Caco-2 (cell line): Measurements from ENCODE around the gene FLT3LG. TPM values are rescaled to one million over a fixed set of nuclear protein-coding genes. Genes with fewer than 3 reads are reported as not detected.

Experiments used
- BruUV-seq: library from RNA; stranded (reverse); fragments of 400-500 nt; replicated peaks from 2 replicates; lab custom pipeline; 2021; lab: Mats Ljungman, UMichigan
- CTCF ChIA-PET: fragments of 300-600 bp; sonication (Branson Sonifier 250); formaldehyde crosslinking; loops from one replicate; lab custom pipeline; 2022; ENCODE audit warnings: antibody characterized with exemption; lab: Charles Lee
- POLR2A ChIA-PET: fragments of 300-600 bp; sonication (Branson Sonifier 250); formaldehyde crosslinking; loops from one replicate; lab custom pipeline; 2022; ENCODE audit warnings: antibody characterized with exemption; lab: Charles Lee
- DNase-seq, 2 experiments: peaks; one replicate each; pipeline versions ENCODE4 v3.0.0 to v3.0.0-alpha.2; 2020 to 2022
- H3K27me3 ChIP-seq: replicated peaks from 2 replicates; pipeline ENCODE4 v1.6.0; 2011; ENCODE audit warnings: low read length; ENCODE audit not compliant: control insufficient read depth, insufficient read depth
- H3K36me3 ChIP-seq: 2 replicates; pipeline ENCODE4 v1.5.1; 2011; ENCODE audit warnings: low read length; ENCODE audit not compliant: control insufficient read depth, insufficient read depth
- H3K4me1 ChIP-seq: fragments of 250-450 bp; sonication (Bioruptor Pico); 2 replicates; pipeline ENCODE4 v1.5.1; 2020; ENCODE audit warnings: mild to moderate bottlenecking
- H3K4me3 ChIP-seq: 2 replicates; pipeline ENCODE4 v1.5.1; 2011; ENCODE audit warnings: low read depth, mild to moderate bottlenecking, control low read depth, low read length
- H3K9me3 ChIP-seq: fragments of 250-450 bp; sonication (Bioruptor Pico); 2 replicates; pipeline ENCODE4 v1.5.1; 2020; ENCODE audit warnings: mild to moderate bottlenecking, moderate library complexity
- H3K27ac Mint-ChIP-seq: one replicate; pipeline ENCODE4 v1.8.0; 2022; ENCODE audit warnings: mixed read lengths; ENCODE audit not compliant: unreplicated experiment
- H3K27me3 Mint-ChIP-seq: one replicate; pipeline ENCODE4 v1.8.0; 2022; ENCODE audit warnings: mixed read lengths; ENCODE audit not compliant: insufficient read depth, unreplicated experiment
- H3K36me3 Mint-ChIP-seq: one replicate; pipeline ENCODE4 v1.8.0; 2022; ENCODE audit warnings: mild to moderate bottlenecking, mixed read lengths; ENCODE audit not compliant: insufficient read depth, unreplicated experiment
- H3K4me1 Mint-ChIP-seq: one replicate; pipeline ENCODE4 v1.8.0; 2022; ENCODE audit warnings: low read depth, mixed read lengths; ENCODE audit not compliant: unreplicated experiment
- H3K4me3 Mint-ChIP-seq: one replicate; pipeline ENCODE4 v1.8.0; 2022; ENCODE audit warnings: mild to moderate bottlenecking, moderate library complexity, mixed read lengths; ENCODE audit not compliant: unreplicated experiment
- H3K9me3 Mint-ChIP-seq: one replicate; pipeline ENCODE4 v1.8.0; 2022; ENCODE audit warnings: mixed read lengths; ENCODE audit not compliant: unreplicated experiment
- intact Hi-C: fragments of 100-400 bp; cut with micrococcal nuclease; formaldehyde crosslinking; loops from one replicate; pipeline ENCODE4 v1.10.0; 2022; ENCODE audit not compliant: unreplicated experiment
- total RNA-seq: library from RNA; stranded (reverse); gene quantifications from 2 replicates; pipeline ENCODE4 v1.2.3, GENCODE V29; 2022
- TF ChIP-seq, protein P1 (sequence below), 2 experiments: fragments of 200-600 bp in 1 of 2; IDR thresholded peaks; 1 replicate in 1 of 2; 2 replicates in 1 of 2; pipeline versions ENCODE4 v1.5.1 to v1.8.0; 2011 to 2022; ENCODE audit warnings: antibody characterized with exemption in 1 of 2, control low read depth in 1 of 2, inconsistent platforms in 1 of 2, low read depth in 1 of 2, low read length in 1 of 2, mild to moderate bottlenecking in 1 of 2, moderate library complexity in 1 of 2; ENCODE audit not compliant: insufficient read depth in 1 of 2, severe bottlenecking in 1 of 2, unreplicated experiment in 1 of 2

The FLT3LG gene
- total RNA-seq, 1 experiment from 2014 or later, result 2.1 TPM

DNA sequence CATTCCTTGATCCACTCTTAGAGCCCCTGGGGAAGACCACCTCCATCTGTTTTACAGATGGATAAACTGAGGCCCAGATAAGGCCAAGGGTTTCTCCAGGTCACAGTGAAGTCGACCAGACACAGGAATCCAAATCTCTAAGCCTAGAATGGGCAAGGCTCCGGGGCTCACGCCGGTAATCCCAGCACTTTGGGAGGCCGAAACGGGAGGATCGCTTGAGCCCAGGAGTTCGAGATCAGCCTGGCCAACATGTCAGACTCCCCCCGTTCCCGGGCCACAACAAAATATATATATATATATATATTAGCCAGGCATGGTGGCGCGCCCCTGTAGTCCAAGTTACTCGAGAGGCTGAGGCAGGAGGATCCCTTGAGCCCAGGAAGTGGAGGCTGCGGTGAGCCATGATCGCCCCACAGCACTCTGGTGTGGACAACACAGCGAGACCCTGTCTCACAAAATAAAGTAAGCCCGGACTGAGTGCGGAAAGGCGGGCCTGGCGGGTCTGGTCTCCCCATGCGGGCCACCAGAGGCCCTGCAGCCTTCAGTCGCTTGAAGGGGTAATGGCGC lies 12.8 kb downstream of the FLT3LG start:
- intact Hi-C loops, result loop anchor here (1.0 kb wide), 2 partner anchors 10 to 33 kb away; partner anchors contain the start of genes ALDH16A1 and RPS11
- Mint-ChIP-seq H3K4me3 (peak overlapping the region; percentile 97), H3K9me3 (no peaks in the 10 kb centered on the region), H3K4me1 (no peaks in the 10 kb centered on the region), H3K27ac (peak overlapping the region; percentile 99), H3K36me3 (peaks cover 50% of the 10 kb centered on the region), H3K27me3 (no peaks in the 10 kb centered on the region)
- H3K9me3 ChIP-seq, result no peaks in the 10 kb centered on the region
- no peak for DNase-seq
- peak overlapping the region; percentile 23 for H3K4me3 ChIP-seq
- ChIA-PET CTCF (no interaction called here), POLR2A (no interaction called here)
- no peaks in the 10 kb centered on the region for H3K27me3 ChIP-seq
- BruUV-seq, result no TSS peak
- H3K36me3 ChIP-seq, result peaks cover 8% of the 10 kb centered on the region
- TF ChIP-seq, protein P1, sequence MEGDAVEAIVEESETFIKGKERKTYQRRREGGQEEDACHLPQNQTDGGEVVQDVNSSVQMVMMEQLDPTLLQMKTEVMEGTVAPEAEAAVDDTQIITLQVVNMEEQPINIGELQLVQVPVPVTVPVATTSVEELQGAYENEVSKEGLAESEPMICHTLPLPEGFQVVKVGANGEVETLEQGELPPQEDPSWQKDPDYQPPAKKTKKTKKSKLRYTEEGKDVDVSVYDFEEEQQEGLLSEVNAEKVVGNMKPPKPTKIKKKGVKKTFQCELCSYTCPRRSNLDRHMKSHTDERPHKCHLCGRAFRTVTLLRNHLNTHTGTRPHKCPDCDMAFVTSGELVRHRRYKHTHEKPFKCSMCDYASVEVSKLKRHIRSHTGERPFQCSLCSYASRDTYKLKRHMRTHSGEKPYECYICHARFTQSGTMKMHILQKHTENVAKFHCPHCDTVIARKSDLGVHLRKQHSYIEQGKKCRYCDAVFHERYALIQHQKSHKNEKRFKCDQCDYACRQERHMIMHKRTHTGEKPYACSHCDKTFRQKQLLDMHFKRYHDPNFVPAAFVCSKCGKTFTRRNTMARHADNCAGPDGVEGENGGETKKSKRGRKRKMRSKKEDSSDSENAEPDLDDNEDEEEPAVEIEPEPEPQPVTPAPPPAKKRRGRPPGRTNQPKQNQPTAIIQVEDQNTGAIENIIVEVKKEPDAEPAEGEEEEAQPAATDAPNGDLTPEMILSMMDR (IDR thresholded peaks at IDR 0.05; ENCODE audit: insufficient read depth in 1 of 2, low read depth in 1 of 2, low read length in 1 of 2, severe bottlenecking in 1 of 2, unreplicated experiment in 1 of 2), result peak in 1 of 2 experiments; percentile 28
- peaks cover 13% of the 10 kb centered on the region; the same call in 1 of the 2 replicates for H3K4me1 ChIP-seq

DNA sequence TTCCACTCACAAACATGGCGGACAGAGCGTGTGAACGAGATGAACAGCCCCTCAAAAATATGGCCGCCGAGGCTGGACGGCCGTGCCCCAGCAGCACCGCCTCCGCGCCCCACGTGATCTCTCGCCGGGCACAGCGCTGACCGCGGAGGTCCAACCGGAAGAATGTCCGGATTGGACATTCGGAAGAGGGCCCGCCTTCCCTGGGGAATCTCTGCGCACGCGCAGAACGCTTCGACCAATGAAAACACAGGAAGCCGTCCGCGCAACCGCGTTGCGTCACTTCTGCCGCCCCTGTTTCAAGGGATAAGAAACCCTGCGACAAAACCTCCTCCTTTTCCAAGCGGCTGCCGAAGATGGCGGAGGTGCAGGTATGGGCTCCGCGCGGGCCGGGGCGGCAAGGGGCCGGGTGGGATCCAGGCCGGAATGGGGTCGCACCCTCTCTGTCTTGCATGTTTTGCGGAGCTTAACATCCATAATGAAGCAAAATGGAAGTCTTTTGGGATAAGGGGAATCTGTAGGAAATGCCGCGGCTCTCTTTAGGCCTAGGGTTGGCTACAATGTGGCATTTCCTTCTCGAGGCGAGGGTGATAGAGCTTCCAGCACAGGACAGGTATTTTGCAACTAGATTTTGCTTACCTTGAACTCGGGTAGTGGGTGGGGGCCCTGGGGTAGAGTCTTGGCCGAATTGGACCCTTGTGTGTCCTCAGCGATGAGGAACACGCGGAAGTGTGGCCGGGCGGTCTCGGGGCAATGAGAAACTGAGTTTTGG lies 13.4 kb downstream of the FLT3LG start, which contains the start of gene RPL13A:
Gene RPL13A (plus strand): TSS at position 332 of the 769 bp plus-strand sequence. CDS start 22 bp downstream, at position 354.
- Mint-ChIP-seq H3K4me1 (no peaks in the 10 kb centered on the region), H3K27me3 (no peaks in the 10 kb centered on the region), H3K9me3 (no peaks in the 10 kb centered on the region), H3K4me3 (peak within 1 kb of the TSS; percentile 97), H3K36me3 (peaks cover 56% of the 10 kb centered on the region), H3K27ac (peak within 1 kb of the TSS; percentile 99)
- no peaks in the 10 kb centered on the region for H3K27me3 ChIP-seq
- ChIA-PET POLR2A (interaction anchor here (0.7 to 1.0 kb wide), 2 partner anchors 34 to 153 kb away, joined by 3 read pairs; partner anchors contain the start of genes ALDH16A1 and RRAS), CTCF (no interaction called here)
- BruUV-seq, result TSS peak; percentile 72
- H3K36me3 ChIP-seq, result peaks cover 8% of the 10 kb centered on the region
- peak; percentile 99 to 100 for DNase-seq
- H3K9me3 ChIP-seq, result no peaks in the 10 kb centered on the region
- intact Hi-C loops, result loop anchor here (1.0 kb wide), 2 partner anchors 9 to 34 kb away; partner anchors contain the start of genes ALDH16A1 and RPS11
- TF ChIP-seq, protein P1 (IDR thresholded peaks at IDR 0.05; ENCODE audit: insufficient read depth in 1 of 2, low read depth in 1 of 2, low read length in 1 of 2, severe bottlenecking in 1 of 2, unreplicated experiment in 1 of 2), result no peak
- H3K4me3 ChIP-seq, result peak within 1 kb of the TSS; percentile 88
- peaks cover 13% of the 10 kb centered on the region; the same call in 1 of the 2 replicates for H3K4me1 ChIP-seq
